Measurements from ENCODE around the gene TMEM204.
"Not testable (repeated sequence)": the region's sequence is repeated elsewhere in the genome, so short reads cannot be mapped to it uniquely, and the experiment has no call there.

The TMEM204 gene

DNA sequence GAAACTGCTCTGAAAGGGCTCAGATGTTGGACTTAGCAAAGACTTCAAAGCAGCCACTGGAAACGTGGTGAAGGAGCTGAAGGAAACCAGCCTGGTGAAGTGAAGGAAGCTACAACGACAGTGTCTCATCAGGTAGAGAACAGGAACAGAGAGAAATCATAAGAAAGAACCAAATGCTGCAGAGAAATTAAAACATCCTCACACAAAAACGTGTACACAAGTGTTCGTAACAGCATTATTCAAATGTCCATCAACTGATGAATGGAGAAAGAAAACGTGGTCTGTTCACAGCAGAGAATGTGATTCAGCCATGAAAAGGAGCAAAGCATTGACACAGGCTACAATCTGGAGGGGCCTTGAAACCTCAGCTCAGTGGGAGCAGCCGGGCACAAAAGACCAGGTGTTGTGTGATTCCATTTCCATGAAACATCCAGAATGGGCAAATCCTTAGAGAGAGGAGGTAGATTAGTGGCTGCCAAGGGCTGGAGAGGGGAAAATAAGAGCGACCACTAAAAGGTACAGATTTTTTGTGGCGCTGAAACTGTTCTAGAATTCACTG lies 51.5 kb downstream of the TMEM204 start:
- in situ Hi-C loops (cut with MboI; ENCODE audit: low sequenced_read_pairs, unreplicated experiment) = no loop called here
- no peak for DNase-seq (ENCODE audit: low spot score)

DNA sequence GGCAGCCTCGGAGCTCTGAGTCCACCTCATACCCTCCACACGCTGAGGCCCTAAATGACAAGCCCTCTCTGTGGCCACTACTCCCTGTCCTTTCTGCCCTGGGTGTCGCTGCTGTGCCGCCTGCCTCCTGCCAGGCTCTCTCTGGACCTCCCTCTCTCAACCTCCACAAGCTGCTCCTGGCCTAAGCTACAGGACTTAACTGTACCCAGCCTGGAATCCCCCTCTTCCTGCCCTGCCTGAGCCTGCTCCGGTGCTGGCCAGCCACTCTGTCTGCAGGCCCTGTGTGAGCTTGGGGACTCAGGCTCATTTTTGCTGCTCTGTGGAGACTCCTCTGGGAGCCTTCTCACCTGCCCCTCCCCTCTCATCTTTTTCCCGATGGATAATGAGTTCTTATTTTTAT lies 56.9 kb downstream of the TMEM204 start:
- no peak for DNase-seq (ENCODE audit: low spot score)
- in situ Hi-C loops (cut with MboI; ENCODE audit: low sequenced_read_pairs, unreplicated experiment) = no loop called here
- TF ChIP-seq, protein P1, sequence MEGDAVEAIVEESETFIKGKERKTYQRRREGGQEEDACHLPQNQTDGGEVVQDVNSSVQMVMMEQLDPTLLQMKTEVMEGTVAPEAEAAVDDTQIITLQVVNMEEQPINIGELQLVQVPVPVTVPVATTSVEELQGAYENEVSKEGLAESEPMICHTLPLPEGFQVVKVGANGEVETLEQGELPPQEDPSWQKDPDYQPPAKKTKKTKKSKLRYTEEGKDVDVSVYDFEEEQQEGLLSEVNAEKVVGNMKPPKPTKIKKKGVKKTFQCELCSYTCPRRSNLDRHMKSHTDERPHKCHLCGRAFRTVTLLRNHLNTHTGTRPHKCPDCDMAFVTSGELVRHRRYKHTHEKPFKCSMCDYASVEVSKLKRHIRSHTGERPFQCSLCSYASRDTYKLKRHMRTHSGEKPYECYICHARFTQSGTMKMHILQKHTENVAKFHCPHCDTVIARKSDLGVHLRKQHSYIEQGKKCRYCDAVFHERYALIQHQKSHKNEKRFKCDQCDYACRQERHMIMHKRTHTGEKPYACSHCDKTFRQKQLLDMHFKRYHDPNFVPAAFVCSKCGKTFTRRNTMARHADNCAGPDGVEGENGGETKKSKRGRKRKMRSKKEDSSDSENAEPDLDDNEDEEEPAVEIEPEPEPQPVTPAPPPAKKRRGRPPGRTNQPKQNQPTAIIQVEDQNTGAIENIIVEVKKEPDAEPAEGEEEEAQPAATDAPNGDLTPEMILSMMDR (IDR thresholded peaks at IDR 0.05; ENCODE audit: borderline replicate concordance, control extremely low read depth, extremely low read depth, insufficient read depth, missing control alignments) = no peak

More for the DNA sequence above, 51.5 kb downstream of the TMEM204 start:
- TF ChIP-seq, protein P1 (IDR thresholded peaks at IDR 0.05; ENCODE audit: borderline replicate concordance, control extremely low read depth, extremely low read depth, insufficient read depth, missing control alignments) = no peak

DNA sequence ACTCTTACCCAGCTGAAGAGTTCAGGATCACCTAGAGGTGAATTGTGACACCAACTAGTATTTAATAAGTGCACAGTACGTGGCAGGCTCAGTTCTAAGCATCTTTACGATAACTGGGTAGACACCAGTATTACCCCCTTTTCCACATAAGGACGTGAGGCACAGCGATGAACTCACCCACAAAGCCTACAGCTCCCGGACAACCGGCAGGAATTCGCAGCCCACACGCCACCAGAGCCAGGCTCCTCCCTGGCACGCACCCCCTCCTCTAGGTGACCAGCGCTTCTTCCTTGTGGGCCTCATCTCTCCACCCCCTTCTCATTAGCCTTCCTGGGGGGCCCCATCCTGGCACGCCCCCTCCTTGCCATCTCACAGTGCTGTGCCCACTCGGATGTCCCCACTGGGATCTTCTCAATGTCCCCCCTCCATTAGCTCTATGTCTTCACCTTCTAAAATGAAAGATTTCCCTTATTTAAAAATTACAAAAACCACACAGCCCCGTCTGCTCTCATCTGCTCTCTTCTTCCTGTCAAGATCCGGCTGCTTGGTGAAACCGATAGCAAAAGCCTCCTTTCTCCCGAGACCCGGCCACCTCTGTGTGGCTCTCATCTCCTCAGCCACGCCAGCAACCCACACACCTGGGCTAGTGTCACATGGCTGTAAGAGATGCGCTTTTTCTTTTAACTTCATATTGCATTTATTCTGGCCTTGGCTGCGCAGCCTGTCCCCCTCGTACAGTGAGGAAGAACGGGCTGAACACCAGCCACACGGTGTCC lies 57.7 kb downstream of the TMEM204 start:
- no peak for DNase-seq (ENCODE audit: low spot score)
- TF ChIP-seq, protein P1 (IDR thresholded peaks at IDR 0.05; ENCODE audit: borderline replicate concordance, control extremely low read depth, extremely low read depth, insufficient read depth, missing control alignments) = no peak
- in situ Hi-C loops (cut with MboI; ENCODE audit: low sequenced_read_pairs, unreplicated experiment) = no loop called here

DNA sequence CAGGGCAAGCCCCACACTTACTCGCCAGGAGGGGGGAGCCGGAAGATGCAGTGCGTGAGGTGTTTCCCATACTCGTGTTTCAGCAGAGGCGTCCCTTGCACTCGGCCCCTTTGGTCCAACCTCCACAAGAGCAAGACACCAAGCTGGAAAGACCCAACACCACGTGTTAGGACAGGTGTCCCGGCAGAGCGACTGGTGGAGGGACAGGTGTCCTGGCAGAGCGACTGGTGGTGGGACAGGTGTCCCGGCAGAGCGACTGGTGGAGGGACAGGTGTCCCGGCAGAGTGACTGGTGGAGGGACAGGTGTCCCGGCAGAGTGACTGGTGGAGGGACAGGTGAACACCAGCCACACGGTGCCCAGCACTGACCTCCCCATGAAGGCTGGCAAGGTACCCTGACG lies 59.0 kb downstream of the TMEM204 start:
- no peak for DNase-seq (ENCODE audit: low spot score)
- in situ Hi-C loops (cut with MboI; ENCODE audit: low sequenced_read_pairs, unreplicated experiment) = no loop called here
- TF ChIP-seq, protein P1 (IDR thresholded peaks at IDR 0.05; ENCODE audit: borderline replicate concordance, control extremely low read depth, extremely low read depth, insufficient read depth, missing control alignments) = no peak

DNA sequence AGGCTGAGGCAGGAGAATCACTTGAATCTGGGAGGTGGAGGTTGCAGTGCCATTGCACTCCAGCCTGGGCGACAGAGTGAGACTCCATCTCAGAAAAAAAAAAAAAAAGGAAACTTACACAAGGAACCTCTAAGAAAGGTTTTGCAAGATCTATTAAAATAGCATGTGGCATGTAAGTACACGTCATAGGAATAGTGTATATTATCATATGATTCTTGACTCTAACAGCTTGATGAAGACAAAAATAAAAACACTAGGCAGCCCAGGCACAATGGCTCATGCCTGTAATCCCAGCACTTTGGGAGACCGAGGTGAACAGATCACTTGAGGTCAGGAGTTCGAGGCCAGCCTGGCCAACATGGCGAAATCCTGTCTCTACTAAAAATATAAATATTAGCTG lies 62.0 kb downstream of the TMEM204 start:
- DNase-seq (ENCODE audit: low spot score); in situ Hi-C loops (cut with MboI; ENCODE audit: low sequenced_read_pairs, unreplicated experiment): not testable (repeated sequence)

DNA sequence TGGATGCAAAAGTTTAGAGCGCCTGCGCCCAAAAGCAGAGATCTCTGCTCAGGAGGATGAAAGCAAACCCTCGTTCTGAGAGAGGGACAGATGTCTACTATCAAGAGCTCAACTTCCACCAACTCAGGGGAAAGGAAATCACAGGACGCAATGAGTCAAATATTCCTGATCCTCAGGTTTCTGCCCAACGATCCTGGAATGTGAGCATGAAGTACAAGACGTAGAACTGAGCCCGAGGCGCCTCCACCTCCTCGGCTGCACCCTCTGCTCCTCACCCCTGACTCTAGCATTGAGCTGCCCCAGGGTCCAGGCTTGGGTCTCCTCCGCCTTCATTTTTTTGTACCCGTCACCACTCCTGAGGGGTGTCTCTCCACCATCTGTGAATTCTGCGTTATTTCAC lies 63.0 kb downstream of the TMEM204 start:
- DNase-seq (ENCODE audit: low spot score) = no peak
- in situ Hi-C loops (cut with MboI; ENCODE audit: low sequenced_read_pairs, unreplicated experiment) = no loop called here
- TF ChIP-seq, protein P1 (IDR thresholded peaks at IDR 0.05; ENCODE audit: borderline replicate concordance, control extremely low read depth, extremely low read depth, insufficient read depth, missing control alignments) = no peak

DNA sequence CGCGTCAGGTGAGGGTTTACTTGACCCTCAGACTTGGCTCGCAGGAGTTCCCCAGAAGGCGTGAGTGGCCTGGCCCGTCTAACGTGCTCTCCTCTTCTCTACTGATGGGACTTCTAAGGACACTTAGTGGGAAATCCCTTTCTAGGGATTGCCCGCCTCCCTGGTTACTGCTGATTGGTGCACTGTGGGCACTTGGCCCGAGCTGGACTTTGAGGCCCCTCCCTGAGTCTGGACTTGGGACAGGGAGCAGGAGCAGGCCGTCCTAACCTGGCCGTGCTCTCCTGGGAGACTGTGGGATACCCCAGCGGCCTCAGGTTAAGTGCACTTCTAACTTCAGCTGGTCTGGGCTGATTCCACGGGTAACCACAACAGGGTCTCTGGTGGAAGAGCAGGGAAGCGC lies 63.7 kb downstream of the TMEM204 start:
- in situ Hi-C loops (cut with MboI; ENCODE audit: low sequenced_read_pairs, unreplicated experiment) = no loop called here
- TF ChIP-seq, protein P1 (IDR thresholded peaks at IDR 0.05; ENCODE audit: borderline replicate concordance, control extremely low read depth, extremely low read depth, insufficient read depth, missing control alignments) = no peak
- no peak for DNase-seq (ENCODE audit: low spot score)
